HK-2 (cell line): Measurements from ENCODE around the gene LMBRD2.

Source experiments
- DNase-seq: peaks from one replicate; pipeline ENCODE4 v3.0.0-alpha.2; 2018; ENCODE audit not compliant: unreplicated experiment

LMBRD2 gene

DNA sequence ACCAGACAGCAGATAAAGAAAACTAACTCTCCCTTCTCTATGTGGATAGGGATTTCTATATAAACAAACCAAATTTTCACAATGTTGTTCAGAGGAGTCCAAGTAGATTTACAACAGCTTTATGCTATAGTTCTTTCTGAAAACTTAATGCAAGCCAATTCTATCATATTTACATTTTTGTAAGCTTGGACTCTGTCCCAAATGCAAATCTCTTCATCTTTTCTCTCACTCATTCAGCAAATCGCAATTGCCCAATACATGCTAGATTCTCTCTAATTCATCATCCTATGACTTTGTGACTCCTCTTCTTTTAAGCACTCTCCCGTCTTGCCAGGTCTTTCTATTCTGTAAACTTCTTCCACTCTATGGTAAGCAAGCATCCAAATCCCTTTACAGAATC is 45.9 kb downstream of the LMBRD2 start:
- DNase-seq: no peak

DNA sequence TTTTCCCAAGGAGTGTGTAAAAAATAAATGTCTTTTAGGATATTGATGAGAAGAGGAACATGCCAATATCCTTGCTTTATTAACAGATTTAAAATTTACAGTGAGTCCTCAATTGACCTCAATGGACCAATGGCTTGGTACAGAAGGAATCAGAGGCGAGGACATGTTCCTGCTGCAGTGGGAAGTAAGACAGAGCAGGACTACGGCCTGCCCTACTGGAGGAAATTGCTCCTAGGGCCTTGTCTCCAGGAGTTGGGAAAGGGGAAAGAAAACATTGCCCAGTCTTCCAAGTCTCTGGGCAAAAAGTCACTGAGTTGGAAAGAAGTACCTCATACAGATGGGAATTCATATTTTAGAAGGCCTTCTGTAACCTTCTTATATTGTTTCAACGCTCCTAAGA is 51.9 kb downstream of the LMBRD2 start:
- DNase-seq: no peak

DNA sequence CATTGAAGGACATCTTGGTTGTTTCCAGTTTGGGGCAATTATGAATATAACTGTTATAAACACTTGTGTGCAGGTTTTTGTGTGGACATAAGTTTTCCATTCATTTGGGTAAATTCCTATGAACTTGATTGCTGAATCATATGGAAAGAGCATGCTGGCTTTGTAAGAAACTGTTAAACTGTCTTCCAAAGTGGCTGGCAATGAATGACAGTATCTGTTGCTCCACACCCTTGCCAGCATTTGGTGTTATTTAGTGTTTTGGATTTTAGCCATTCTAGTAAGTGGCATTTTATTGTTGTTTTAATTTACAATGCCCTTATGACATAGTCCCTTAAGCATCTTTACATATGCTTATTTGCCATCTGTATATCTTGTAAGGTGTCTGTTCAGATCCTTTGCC is 55.2 kb downstream of the LMBRD2 start:
- DNase-seq: no peak

DNA sequence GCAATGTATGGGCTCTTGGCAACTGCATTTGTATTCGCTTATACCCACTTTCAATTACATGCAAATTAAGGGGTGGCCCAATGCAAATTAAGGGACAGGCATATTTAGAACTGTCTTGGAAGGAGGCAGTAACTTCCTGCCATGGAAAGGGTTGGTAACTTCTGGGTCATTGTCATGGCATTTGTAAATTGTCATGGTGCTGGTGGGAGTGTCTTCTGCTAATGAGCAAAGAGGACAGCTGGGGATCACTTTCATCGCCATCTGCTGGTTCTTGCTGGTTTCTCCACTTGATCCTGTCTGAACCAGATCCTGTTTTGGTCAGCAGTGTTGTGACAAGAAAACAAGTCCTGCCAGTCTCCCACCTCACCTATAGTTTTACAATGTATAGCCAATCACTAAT is 61.7 kb downstream of the LMBRD2 start:
- DNase-seq: peak; percentile 9

DNA sequence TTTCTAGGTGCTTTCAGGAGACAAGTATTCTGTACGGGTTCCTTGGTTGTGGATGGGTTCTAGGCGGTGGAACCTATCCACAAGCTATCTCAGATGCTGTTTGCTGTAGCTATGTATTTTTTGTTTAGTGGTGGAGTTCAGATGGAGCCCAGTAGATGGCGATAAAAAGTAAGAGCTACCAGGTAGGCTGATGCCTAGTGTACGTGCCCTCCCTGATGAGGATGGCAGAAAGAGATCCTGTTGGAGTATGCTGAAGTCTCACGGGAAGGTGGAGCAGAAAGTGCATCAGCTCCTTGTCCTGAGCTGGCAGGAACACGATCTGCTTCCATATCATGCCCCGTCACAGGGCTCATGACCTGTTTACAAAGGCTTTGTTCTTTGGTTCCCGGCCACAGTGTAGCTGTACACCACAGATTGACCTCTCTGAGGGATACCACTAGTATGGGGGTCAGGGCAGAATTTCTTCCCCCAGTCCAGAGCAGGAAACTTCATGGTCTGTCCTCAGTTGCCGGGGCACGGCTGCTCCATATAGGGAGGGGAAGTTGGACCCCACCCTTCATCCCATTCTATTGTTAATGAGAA is 72.4 kb downstream of the LMBRD2 start:
- DNase-seq: peak; percentile 24

DNA sequence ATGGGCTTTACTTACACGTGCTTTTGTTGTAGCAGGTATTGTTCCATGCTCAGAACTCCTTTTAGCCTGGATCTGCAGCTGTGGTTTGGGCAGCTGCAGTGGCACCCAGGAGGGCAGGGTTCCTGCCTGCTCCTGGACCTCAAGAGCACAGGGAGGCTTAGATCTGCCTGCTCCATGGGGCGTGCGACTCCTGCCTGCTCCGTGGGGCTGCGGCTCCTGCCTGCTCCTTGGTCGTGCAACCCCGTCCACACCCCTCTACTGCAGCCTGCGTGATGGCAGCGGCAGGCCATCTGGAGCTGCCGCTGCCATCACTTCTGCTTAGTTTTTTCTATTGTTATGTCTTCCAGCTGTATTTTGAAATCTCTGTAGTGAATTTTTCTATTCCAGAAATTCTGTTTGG is 73.3 kb downstream of the LMBRD2 start:
- no peak for DNase-seq

DNA sequence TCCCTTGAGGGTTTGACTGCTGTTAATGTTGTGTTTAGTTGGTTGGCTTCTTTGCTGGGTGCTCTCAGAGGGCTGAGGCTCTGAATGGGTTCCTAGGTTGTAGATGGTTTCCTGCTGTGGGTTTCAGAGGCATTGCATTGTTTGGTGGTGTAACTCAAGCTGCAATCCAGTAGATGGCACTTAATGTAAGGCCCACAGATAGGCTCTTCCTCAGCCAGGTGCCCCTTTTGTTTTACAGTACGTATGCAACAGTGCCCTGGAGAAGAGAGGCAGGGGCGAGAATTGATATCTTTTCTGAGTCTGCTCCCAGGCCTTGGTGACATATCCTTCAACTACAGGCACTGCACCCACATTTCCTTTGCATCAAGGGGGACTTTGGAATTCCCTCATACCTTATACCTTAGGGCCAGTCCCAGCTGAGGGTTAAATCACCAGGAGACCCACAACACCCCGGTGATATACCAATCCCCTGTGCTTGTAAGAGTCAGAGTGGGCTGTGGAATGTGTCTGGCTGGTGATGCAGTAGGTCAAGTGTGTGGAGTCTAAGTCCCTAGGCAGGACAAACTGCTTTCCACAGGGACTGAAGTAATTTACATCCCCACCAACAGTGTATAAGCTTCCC is 78.0 kb downstream of the LMBRD2 start:
- no peak for DNase-seq

DNA sequence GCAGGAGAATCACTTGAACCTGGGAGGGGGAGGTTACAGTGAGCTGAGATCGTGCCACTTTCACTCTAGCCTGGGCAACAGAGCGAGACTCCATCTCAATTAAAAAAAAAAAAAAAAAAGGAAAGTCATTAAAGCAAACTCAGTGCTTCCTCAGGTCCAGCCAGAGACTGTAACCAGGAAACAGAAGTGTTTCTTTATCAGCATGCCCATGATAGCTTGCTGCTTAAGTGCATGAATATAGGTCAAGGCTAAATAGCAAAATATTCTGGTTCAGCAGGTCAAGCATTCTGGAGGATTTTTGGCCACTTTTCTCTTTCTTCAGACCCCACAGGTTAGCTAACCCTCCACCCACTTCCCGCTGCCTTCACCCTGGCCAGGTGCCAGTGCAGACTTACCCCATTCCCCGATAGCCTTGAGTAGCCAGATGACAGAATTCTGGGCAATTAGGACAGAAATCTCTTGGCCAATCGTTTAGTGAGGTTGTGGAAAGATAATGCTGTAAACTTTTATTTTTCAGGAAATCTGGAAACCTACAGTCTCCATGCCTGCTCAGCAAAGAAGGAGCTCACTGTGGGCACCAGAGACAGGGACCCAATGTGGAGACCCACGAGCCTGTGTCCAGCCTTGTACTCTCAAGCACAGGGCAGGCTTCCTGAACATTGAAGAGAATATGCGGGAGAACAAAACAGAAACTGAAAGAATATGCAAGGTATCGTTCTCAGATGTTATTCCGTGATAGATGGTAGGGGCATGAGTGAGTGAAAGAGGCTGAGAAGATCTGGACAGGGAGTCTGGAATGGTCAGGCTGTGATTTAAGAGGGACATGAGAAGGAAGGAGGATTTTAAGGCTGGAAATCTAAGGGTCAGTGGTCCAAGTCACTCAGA is 80.8 kb downstream of the LMBRD2 start:
- no peak for DNase-seq

DNA sequence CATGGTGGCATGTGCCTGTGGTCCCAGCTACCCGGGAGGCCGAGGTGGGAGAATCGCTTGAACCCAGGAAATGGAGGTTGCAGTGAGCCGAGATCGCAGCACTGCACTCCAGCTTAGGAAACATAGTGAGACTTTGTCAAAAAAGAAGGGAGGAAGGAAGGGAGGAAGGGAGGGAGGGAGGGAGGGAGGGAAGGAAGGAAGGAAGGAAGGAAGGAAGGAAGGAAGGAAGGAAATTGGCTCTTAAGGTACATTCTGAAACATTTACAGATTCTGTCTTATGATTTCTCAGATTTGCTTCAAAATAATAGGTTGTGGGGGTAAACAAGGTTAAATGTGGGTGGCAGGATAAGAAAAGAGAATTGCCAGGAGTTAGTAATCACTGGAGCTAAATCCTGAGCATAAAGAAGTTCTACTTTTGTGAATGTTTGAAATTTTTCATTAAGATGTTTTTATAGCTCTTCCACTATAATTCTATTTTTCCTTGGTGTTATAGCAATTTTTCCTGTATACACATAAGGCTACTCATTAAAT is 82.9 kb downstream of the LMBRD2 start:
- DNase-seq: no peak

DNA sequence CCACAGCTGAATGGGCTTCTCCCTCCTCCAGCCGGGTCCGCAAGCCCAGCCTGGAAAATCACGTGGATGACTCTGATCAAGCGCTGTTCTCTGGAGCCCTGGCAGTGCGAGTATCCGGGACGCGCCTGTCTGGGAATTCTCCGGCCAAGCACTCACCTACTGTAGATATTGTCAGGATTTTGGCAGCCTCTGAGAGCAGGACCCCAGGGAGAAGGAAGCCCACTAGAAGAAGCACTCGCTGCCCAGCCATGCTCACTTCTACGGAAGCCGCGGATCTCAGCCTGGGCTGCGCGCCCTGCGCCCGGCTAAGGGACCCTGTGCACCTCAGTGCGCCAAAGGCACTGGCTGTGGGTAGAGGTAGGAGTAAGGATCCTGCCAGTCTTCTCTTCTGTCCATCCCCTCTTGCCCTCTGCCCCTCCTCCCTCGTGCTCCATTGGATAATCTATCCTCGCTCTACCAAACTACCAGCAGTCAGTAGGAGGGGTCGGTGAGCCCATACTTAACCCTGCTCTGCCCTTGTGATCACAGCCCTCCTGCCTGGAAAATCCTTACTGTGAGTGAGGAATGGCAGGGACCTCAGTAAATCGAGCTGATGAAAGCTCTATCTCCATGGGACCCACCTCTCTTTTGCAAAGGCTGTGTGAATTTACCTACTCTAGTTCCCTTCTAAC is 85.0 kb downstream of the LMBRD2 start, which contains the start of gene UGT3A2:
UGT3A2 (minus strand) TSS at position 343 of the 671 bp plus-strand sequence; CDS start at position 250, 93 bp downstream.
- no peak for DNase-seq

DNA sequence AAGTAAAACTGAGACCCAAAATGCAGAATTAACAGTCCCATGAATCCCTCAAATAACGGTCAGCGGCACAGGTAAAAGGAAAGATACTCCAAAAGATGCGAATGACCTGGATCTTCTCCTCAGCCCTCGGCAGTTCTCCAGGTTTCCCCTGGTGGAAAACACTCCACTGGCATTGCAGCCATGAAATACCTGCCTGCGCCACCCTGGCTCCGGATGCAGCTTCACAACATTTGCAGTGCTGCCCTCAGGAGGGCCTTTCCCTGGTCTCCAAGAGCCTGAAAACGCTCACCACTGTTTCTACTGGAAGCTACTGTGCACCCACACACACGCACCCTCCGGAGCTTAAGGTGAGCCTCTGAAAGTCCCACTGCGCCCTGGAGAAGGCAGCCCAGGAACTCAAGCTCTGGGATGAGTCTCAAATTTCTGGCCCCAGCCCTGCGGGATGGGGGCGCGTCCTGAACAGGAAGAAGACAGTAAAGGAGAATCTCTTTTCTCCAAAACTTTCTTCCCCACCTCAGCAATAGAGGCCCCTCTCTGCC is 85.6 kb downstream of the LMBRD2 start:
- DNase-seq: no peak

DNA sequence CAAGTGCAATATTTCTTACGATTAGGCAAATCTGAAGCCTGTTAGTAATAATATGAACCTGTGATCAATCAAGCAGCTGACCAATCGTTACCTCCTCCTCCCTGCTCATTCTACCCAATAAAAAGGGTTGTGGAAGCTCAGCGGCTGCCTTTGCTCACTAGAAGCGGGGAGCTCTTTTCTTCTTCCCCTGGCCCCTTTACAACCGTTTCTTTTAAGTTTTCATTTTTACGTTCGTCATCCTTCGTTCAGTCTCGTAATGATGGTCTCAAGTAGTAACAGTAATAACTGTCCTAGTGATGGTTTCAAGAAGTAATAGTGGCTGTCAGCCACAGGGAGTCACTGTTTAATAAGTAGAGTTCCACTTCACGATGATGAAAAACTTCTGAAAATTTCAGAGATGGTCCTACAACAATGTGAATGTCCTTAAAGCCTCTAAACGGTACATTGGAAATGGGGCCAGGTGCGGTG is 91.2 kb downstream of the LMBRD2 start:
- no peak for DNase-seq

DNA sequence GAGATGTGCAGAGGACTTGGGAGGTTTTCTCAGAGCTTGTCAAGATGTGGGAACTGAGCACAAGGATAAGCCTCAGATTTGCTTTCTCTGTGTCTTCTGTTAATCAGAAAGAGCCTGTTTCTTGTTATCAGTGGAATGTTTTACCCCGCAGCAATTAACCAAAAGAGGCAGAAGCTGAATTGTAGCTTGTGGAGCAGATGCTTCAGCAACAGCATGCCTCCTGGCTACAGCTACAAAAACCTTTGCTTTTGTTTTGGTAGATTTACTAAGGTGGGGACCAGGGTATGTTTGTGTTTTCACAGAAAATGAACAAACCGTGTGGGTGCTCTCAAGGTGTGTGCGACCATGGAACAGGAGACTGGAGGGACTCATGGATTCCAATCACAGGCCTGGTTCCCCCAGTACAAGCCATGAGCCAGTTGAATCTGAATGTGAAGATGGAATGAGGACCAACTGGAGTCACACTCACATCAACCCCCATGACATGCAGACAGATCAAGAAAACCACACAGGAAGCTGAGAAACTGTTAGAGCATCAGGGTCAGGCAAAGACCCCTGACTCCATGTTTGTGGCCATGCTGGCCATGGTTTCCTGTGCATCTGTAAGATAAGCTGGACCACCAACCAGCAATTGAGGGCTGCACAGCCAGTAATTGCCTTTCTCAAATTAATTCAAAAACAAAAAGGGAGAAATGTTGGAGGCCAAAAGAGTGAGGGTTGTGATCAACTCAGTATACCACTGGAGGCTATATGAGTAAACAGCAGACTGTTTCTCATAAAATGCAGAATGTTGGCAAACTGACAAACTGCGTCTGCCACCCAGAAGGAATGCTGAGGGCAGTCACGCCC is 91.9 kb downstream of the LMBRD2 start:
- DNase-seq: no peak

DNA sequence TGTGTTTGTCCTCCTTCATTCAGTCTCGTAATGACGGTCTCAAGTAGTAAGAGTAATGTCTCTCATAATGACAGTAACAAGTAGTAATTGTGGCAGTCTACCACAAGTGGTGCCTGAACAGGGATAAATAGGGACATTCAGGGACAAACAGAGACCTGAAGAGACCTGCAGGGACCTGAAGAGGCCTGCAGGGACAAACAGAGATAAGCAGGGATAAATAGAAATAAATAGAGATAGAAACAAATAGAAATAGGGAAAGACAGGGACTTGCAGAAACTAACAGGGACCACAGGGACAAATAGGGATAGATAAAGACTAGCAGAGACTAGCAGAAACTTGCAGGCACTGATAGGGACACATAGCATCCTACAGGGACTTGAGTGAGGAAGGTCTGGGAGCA is 92.9 kb downstream of the LMBRD2 start:
- DNase-seq: no peak

DNA sequence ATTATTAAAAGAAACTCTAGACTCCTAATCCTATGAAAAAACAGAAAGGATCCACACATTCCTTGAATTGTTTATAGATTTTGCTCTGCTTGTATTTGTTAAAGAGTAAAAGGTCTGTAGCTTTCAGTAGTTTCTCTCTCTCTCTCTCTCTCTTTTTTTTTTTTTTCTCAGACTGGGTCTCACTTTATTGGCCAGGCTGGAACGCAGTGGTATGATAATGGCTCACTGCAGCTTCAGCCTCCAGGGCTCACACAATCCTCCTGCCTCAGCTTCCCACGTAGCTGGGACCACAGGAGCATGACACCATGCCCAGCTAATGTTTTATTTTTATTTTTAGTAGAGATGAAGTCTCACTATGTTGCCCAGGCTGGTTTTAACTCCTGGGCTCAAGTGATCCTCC is 94.3 kb downstream of the LMBRD2 start:
- no peak for DNase-seq

DNA sequence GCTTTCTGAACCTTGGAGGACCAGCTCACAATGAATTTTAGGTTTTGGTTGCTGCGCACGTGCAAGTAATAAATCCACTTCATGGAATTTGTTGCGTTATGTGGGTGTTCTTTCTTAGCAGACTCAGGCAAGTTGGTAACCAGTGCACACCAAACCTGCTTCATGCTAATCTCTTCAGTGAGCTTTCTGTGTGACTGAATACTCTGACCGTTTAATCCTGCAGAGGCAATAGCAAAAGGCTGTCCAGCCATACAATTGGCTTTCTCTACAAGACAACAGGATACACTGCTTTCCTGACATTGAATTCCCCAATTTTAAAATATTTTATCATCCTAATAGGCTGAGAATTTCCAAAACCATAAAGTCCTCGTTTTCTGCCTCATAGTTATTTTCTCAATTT is 95.3 kb downstream of the LMBRD2 start:
- DNase-seq: no peak

DNA sequence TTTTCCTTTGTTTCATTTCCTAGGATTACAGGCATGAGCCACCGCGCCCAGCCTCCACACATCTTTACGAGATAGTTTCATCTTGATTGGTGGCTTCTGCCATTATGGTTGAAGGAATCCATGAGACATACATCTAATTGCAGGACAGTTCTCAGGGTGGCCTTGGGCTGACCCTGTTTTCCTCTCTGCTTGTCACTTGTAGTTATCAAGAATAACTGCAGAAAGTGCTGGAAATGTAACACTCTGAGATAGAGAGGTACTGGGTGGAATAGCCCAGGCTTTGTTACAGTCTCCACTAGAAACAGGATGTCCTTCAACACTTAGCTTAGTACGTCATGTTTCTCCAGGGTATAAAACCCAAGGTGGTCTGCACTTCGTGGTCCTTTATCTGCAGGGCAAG is 95.7 kb downstream of the LMBRD2 start:
- DNase-seq: no peak

DNA sequence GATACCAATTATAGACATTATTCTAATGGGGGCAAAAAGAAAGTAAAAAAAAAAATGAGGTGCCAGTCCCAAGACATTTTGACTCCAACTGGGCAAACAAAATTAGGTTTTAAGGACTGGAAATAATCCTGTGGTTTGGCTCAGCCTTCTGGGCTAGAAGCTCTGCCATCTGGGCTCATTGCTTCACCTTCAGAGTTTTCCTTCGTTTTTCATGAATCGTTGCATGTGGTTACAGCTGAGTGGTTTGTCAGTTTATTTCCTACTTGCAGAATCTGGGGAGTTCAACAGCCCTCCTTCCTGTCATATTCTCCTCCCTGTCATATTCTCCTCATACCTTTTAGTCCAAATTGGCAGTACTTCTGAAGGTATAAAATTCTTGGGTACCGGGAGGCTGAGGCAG is 97.0 kb downstream of the LMBRD2 start:
- no peak for DNase-seq

DNA sequence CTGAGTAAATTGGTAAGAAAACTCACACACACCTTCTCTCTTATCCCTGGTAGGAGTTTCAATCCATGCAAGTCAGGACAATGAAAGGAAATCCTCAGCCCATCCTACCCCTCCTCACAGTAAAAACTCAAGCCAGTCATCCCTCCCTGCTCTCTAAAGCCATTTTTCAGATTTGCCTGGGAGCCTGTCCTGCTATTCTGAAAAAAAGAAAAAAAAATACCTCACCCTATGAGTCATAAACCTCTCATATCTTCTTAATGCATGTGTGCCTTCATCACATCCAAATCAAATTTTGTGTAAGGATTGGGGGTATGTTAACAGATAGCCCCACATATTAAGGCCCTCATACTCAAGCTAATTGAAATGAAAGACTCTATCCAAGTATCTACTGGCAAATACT is 99.1 kb downstream of the LMBRD2 start:
- no peak for DNase-seq

DNA sequence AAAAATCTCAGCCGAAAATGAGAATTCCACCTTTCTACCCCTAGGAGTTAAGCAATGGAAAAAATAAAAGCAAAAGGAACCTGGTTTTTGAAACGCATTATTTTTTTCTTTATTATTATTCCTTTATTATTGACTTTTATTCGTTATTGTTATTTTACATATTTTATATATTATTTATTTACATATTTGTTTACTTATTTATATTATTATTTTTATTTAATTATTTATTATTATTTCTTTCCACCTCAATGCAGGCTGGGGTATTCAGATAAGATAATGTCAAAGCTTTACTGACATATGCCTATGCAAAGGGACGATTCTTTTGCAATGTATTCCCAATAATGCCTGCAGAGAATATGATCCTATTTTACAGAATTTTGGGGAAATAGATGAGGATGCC is 101.7 kb downstream of the LMBRD2 start:
- DNase-seq: no peak
